ENCODE measurements around the gene CA10.

Gene CA10

DNA sequence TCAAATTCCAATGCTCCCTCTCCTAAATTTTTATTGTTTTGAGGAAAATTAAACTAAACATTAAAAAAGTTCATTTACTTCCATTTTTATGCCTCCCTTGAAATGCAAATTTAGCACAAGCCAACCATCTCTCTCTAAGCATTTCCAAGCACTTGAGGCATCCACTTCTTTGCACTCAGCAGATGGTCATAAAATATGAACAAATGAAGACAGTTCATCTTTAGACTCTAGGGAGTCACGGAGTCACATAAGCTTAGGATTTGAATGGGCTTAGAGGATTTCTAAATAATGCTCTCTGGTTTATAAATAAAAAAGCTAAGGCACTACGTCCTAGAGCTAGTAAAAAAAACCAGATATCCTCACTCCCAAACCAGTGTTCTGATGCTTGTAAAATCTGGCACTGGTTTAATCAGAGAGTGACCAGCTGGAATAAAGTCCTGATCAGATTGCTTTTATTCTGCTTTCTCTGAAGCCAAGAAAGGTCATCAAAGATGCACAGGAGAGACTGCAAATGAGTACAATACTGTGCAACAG, 204.2 kb downstream of the CA10 start:
- Histone ChIP-seq H3K9ac (no peak overlapping the region), H3K79me2 (no peaks in the 10 kb centered on the region), H3K4me3 (ENCODE audit: low read depth, low read length) (no peak overlapping the region), H3K27ac (no peak overlapping the region), H3K9me3 (ENCODE audit: control insufficient read depth, low read length) (no peaks in the 10 kb centered on the region), H3K4me2 (ENCODE audit: low read length) (no peak overlapping the region), H3K27me3 (ENCODE audit: control insufficient read depth, insufficient read depth, low read length) (no peaks in the 10 kb centered on the region), H2AFZ (no peak overlapping the region), H3K36me3 (ENCODE audit: control insufficient read depth, insufficient read depth, low read length) (no peaks in the 10 kb centered on the region), H3K4me1 (no peaks in the 10 kb centered on the region)
- no peak for TF ChIP-seq CTCF (IDR thresholded peaks at IDR 0.05)

- H3K27ac ChIP-seq, result no peak overlapping the region
- H3K36me3 ChIP-seq (ENCODE audit: control insufficient read depth, insufficient read depth, low read length), result no peaks in the 10 kb centered on the region
- no peaks in the 10 kb centered on the region for H3K4me1 ChIP-seq
- TF ChIP-seq CTCF (IDR thresholded peaks at IDR 0.05), result no peak
- H3K4me3 ChIP-seq (ENCODE audit: low read depth, low read length), result no peak overlapping the region
- H3K9ac ChIP-seq, result no peak overlapping the region
- H3K4me2 ChIP-seq (ENCODE audit: low read length), result no peak overlapping the region
- H3K79me2 ChIP-seq, result no peaks in the 10 kb centered on the region
- no peaks in the 10 kb centered on the region for H3K27me3 ChIP-seq (ENCODE audit: control insufficient read depth, insufficient read depth, low read length)
- no peak overlapping the region for H2AFZ ChIP-seq
- H3K9me3 ChIP-seq (ENCODE audit: control insufficient read depth, low read length), result no peaks in the 10 kb centered on the region
Observed at GRCh38 chr17:51951741-51952140, 206.8 kb downstream of the CA10 start.

DNA sequence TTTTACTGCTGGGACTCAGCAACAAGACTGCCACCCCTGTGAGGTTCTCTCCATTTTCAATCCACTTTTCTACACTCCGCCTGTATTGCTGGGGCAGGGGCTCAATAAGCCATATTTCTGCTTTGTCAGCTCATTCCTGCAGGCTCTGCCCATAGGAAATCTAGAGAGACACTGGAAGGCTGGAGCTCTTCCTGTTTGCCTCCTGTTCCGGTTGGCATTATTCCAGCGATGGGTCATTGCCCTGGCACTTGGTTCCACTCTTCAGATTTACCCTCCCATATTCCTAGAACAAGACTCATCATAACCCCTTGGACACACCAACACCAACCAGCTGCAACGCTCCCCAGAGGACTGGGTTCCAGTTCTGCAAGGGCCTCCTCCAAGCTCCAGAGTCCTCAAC, 210.4 kb downstream of the CA10 start:
- H3K9me3 ChIP-seq (ENCODE audit: control insufficient read depth, low read length), result no peaks in the 10 kb centered on the region
- no peak for TF ChIP-seq CTCF (IDR thresholded peaks at IDR 0.05)
- no peaks in the 10 kb centered on the region for H3K79me2 ChIP-seq
- no peaks in the 10 kb centered on the region for H3K4me1 ChIP-seq
- H2AFZ ChIP-seq, result no peak overlapping the region
- H3K27me3 ChIP-seq (ENCODE audit: control insufficient read depth, insufficient read depth, low read length), result no peaks in the 10 kb centered on the region
- H3K36me3 ChIP-seq (ENCODE audit: control insufficient read depth, insufficient read depth, low read length), result no peaks in the 10 kb centered on the region
- no peak overlapping the region for H3K27ac ChIP-seq
- no peak overlapping the region for H3K4me3 ChIP-seq (ENCODE audit: low read depth, low read length)
- H3K4me2 ChIP-seq (ENCODE audit: low read length), result no peak overlapping the region
- H3K9ac ChIP-seq, result no peak overlapping the region

GRCh38 chr17:51947160-51947735, 211.3 kb downstream of the CA10 start:
- H3K4me2 ChIP-seq (ENCODE audit: low read length), result no peak overlapping the region
- no peaks in the 10 kb centered on the region for H3K4me1 ChIP-seq
- H3K4me3 ChIP-seq (ENCODE audit: low read depth, low read length), result no peak overlapping the region
- no peaks in the 10 kb centered on the region for H3K9me3 ChIP-seq (ENCODE audit: control insufficient read depth, low read length)
- no peak overlapping the region for H3K9ac ChIP-seq
- H3K79me2 ChIP-seq, result no peaks in the 10 kb centered on the region
- H3K27me3 ChIP-seq (ENCODE audit: control insufficient read depth, insufficient read depth, low read length), result no peaks in the 10 kb centered on the region
- no peak for TF ChIP-seq CTCF (IDR thresholded peaks at IDR 0.05)
- no peak overlapping the region for H3K27ac ChIP-seq
- H3K36me3 ChIP-seq (ENCODE audit: control insufficient read depth, insufficient read depth, low read length), result no peaks in the 10 kb centered on the region
- H2AFZ ChIP-seq, result no peak overlapping the region

- Histone ChIP-seq H3K27ac (no peak overlapping the region), H3K36me3 (ENCODE audit: control insufficient read depth, insufficient read depth, low read length) (no peaks in the 10 kb centered on the region), H3K4me2 (ENCODE audit: low read length) (no peak overlapping the region), H3K27me3 (ENCODE audit: control insufficient read depth, insufficient read depth, low read length) (no peaks in the 10 kb centered on the region), H3K79me2 (no peaks in the 10 kb centered on the region), H3K9ac (no peak overlapping the region), H3K9me3 (ENCODE audit: control insufficient read depth, low read length) (no peaks in the 10 kb centered on the region), H3K4me3 (ENCODE audit: low read depth, low read length) (no peak overlapping the region), H3K4me1 (no peaks in the 10 kb centered on the region), H2AFZ (no peak overlapping the region)
- no peak for TF ChIP-seq CTCF (IDR thresholded peaks at IDR 0.05)
Observed at GRCh38 chr17:51946311-51946710, 212.2 kb downstream of the CA10 start.

Measured in parathyroid adenoma (tissue), 2 donors.